ENCODE results near the gene PRPH. TPM values are rescaled to one million over a fixed set of nuclear protein-coding genes. Genes with fewer than 3 reads are reported as not detected.

PRPH gene
- total RNA-seq, 4 donors from 2014 or later, result 1.1 to 1.5 TPM; not detected in 2

DNA sequence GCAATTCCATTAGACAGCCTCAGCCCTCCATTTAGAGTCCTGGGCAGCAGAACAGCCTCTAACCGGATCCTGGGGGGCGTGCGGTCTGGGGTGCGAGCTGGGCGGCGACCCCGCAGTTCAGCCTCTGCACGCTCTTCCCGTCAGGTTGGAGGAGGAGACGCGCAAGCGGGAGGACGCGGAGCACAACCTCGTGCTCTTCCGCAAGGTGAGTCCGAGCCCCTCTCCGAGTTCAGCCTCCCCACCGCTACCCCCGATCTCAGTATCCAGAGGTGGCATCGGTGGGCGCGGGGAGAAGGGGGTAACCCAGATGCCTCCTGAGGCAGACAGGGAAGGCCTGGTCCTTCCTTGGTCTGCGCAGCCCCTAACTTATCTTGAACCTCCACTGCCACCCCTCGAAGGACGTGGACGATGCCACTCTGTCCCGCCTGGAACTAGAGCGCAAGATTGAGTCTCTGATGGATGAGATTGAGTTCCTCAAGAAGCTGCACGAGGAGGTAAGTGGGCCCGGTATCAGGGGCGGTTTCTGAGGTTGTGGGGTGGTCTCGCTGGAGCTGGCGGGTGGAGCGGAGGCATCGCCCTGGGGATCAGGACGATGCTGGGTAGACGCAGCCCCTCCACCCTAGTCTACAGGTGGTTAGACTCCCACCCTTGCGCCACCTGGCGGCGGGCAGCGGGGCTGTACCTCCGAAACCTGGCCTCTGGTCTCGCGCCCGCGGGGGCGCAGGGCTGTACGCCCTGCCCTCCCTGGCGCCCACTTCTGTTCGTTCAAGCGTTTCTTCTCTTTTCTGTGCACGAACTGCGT lies 1.3 kb downstream of the PRPH start:
- peak in 1 of 2 donors; percentile 61 for DNase-seq (ENCODE audit: low spot score in 2 of 2)
- H3K27me3 ChIP-seq, result peaks cover 56% of the 10 kb centered on the region
- 18% methylated on average over 25 of the region's 54 CpGs for WGBS
- no peaks in the 10 kb centered on the region for H3K36me3 ChIP-seq
- peaks cover 43% of the 10 kb centered on the region for H3K4me1 ChIP-seq
- TF ChIP-seq POLR2A (IDR thresholded peaks at IDR 0.05) (no peak), POLR2AphosphoS5 (IDR thresholded peaks at IDR 0.05) (no peak), EP300 (IDR thresholded peaks at IDR 0.05) (no peak)
- TF ChIP-seq, protein P1, sequence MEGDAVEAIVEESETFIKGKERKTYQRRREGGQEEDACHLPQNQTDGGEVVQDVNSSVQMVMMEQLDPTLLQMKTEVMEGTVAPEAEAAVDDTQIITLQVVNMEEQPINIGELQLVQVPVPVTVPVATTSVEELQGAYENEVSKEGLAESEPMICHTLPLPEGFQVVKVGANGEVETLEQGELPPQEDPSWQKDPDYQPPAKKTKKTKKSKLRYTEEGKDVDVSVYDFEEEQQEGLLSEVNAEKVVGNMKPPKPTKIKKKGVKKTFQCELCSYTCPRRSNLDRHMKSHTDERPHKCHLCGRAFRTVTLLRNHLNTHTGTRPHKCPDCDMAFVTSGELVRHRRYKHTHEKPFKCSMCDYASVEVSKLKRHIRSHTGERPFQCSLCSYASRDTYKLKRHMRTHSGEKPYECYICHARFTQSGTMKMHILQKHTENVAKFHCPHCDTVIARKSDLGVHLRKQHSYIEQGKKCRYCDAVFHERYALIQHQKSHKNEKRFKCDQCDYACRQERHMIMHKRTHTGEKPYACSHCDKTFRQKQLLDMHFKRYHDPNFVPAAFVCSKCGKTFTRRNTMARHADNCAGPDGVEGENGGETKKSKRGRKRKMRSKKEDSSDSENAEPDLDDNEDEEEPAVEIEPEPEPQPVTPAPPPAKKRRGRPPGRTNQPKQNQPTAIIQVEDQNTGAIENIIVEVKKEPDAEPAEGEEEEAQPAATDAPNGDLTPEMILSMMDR (IDR thresholded peaks at IDR 0.05), result peak; percentile 41 to 84
- no peaks in the 10 kb centered on the region for H3K9me3 ChIP-seq
- no peak overlapping the region for H3K27ac ChIP-seq
- H3K4me3 ChIP-seq, result peak overlapping the region; percentile 44

DNA sequence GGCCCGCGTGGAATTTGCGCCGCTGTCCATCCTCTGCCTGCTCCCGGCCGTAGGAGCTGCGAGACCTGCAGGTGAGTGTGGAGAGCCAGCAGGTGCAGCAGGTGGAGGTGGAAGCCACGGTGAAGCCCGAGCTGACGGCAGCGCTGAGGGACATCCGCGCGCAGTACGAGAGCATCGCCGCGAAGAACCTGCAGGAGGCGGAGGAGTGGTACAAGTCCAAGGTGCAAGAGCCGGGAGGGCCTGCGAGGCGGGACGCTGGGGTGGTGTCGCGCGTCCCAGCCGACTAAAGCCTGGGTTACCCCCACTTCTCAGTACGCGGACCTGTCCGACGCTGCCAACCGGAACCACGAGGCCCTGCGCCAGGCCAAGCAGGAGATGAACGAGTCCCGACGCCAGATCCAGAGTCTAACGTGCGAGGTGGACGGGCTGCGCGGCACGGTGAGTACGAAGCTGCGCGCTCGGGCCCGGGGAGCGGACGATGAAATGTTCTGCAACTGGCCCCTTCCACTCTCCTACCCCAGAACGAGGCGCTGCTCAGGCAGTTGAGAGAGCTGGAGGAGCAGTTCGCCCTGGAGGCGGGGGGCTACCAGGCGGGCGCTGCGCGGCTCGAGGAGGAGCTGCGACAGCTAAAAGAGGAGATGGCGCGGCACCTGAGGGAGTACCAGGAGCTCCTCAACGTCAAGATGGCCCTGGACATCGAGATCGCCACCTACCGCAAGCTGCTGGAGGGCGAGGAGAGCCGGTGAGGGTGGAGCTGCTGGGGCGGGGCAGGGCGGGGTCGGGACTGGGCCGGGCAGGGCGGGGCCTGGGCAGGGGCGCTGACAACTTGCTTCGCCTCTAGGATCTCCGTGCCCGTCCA lies 2.1 kb downstream of the PRPH start:
- H3K27me3 ChIP-seq, result peaks cover 56% of the 10 kb centered on the region
- no peak for DNase-seq (ENCODE audit: low spot score in 2 of 2)

GRCh38 chr12:49297695-49298060 lies 2.7 kb downstream of the PRPH start:
- H3K36me3 ChIP-seq, result no peaks in the 10 kb centered on the region
- H3K4me1 ChIP-seq, result peaks cover 41% of the 10 kb centered on the region
- H3K27ac ChIP-seq, result no peak overlapping the region
- peaks cover 56% of the 10 kb centered on the region for H3K27me3 ChIP-seq
- 20% methylated on average over 8 of the region's 8 CpGs for WGBS
- H3K4me3 ChIP-seq, result peak overlapping the region; percentile 44
- no peak for TF ChIP-seq EP300 (IDR thresholded peaks at IDR 0.05)
- no peak for TF ChIP-seq POLR2AphosphoS5 (IDR thresholded peaks at IDR 0.05)
- TF ChIP-seq POLR2A (IDR thresholded peaks at IDR 0.05), result no peak
- TF ChIP-seq, protein P1 (IDR thresholded peaks at IDR 0.05), result no peak
- no peaks in the 10 kb centered on the region for H3K9me3 ChIP-seq
- DNase-seq (ENCODE audit: low spot score in 2 of 2), result no peak

More for the DNA sequence above, 2.1 kb downstream of the PRPH start:
- no peak overlapping the region for H3K27ac ChIP-seq
- peak overlapping the region; percentile 44 for H3K4me3 ChIP-seq
- H3K4me1 ChIP-seq, result peaks cover 43% of the 10 kb centered on the region
- WGBS, result 3% methylated on average over 35 of the region's 77 CpGs
- H3K36me3 ChIP-seq, result no peaks in the 10 kb centered on the region
- TF ChIP-seq POLR2A (IDR thresholded peaks at IDR 0.05) (no peak), POLR2AphosphoS5 (IDR thresholded peaks at IDR 0.05) (no peak), EP300 (IDR thresholded peaks at IDR 0.05) (no peak)
- H3K9me3 ChIP-seq, result no peaks in the 10 kb centered on the region

GRCh38 chr12:49298160-49298559 lies 3.2 kb downstream of the PRPH start:
- no peaks in the 10 kb centered on the region for H3K9me3 ChIP-seq
- no peak for TF ChIP-seq POLR2AphosphoS5 (IDR thresholded peaks at IDR 0.05)
- TF ChIP-seq, protein P1 (IDR thresholded peaks at IDR 0.05), result no peak
- H3K27ac ChIP-seq, result no peak overlapping the region
- no peaks in the 10 kb centered on the region for H3K36me3 ChIP-seq
- H3K4me3 ChIP-seq, result no peak overlapping the region
- 66% methylated on average over 6 of the region's 6 CpGs for WGBS
- no peak for DNase-seq (ENCODE audit: low spot score in 2 of 2)
- peaks cover 36% of the 10 kb centered on the region for H3K4me1 ChIP-seq
- peaks cover 60% of the 10 kb centered on the region for H3K27me3 ChIP-seq

DNA sequence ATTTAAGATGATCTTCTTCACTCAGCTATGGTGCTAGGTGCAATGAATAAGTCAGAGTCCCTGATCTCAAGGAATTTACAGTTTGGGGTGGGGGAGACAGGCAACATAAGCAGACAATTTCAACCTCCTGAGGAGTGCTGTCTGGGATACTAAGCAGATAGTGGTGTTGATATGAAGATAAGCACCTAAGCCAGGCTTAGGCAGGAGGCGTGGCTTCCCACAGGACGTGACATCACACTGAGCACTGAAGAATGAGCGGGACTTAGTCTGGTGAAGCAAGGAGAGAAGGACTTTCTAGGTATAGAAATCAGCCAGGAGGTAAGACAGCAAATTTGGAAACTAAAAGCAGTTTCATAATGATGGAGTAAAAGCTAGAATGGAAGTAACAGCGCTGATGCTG lies 6.8 kb downstream of the PRPH start:
- 77% methylated on average over 4 of the region's 4 CpGs for WGBS
- H3K4me3 ChIP-seq, result no peak overlapping the region
- TF ChIP-seq, protein P1 (IDR thresholded peaks at IDR 0.05), result no peak
- TF ChIP-seq EP300 (IDR thresholded peaks at IDR 0.05), result no peak
- no peak for TF ChIP-seq POLR2A (IDR thresholded peaks at IDR 0.05)
- TF ChIP-seq POLR2AphosphoS5 (IDR thresholded peaks at IDR 0.05), result no peak
- no peaks in the 10 kb centered on the region for H3K9me3 ChIP-seq
- H3K27me3 ChIP-seq, result peaks cover 55% of the 10 kb centered on the region
- peaks cover 11% of the 10 kb centered on the region for H3K4me1 ChIP-seq
- no peak for DNase-seq (ENCODE audit: low spot score in 2 of 2)
- H3K27ac ChIP-seq, result no peak overlapping the region
- no peaks in the 10 kb centered on the region for H3K36me3 ChIP-seq

All from suprapubic skin (tissue), 4 donors.